ENCODE measurements around the gene ZBTB21.

The ZBTB21 gene

DNA sequence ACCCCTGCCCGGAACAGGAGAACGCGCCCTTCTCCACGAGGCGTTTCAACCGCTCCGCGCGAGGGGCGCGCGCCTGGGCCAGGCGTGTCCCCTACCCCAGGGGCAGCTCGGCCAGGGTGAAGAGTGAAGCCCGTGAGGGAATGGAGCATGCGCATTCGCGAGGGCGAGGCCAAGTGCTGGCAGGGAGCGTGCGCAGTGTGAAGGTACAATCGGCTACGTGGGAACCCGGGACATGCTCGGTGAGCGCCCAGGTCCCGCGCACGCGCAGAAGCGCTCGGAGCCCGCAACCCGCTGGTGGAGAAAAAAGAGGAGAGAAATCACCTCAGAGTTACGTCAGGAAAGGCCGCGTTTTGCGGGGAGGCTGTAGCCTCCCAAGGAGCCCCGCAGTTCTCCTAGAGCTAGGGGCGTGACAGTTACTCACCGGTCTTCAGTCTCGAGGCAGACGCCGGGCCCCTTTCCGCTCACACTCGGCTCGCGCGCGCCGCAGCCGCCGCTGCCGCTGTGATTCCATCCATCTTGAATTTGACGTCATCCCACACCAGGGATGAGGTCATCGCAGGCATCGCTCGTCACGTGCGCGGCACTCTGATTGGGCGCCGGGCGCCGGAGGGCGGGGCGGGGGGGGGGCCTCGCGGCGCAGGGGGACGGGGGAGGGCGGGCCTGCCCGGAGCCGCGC is at the start of gene ZBTB21:
ZBTB21 (minus strand) TSS at position 530 of the 676 bp plus-strand sequence. CDS start 16,265 bp downstream, outside the sequence.
- DNase-seq (ENCODE audit: low read depth in 2 of 2) = peak; percentile 95

DNA sequence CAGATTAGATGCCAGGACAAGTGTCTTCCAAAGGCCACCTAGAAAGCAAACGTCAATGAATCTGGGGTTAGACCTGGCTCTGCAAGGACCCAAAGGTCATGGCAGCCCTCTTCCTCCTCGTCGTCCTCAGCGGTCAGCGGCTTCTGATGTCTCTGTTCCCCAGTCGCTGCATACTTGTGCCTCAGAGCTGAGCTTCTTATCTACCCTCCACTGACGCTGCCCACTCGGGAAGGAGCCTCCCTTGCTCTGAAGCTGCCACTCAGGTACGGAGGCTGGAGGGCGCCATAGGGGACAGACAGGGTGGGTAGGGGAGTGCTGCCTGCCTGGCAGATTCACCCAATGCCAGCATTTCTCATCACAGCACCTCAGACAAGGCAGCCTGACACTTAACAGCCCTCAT is 49.6 kb upstream of the ZBTB21 start:
- no peak for DNase-seq (ENCODE audit: low read depth in 2 of 2)

DNA sequence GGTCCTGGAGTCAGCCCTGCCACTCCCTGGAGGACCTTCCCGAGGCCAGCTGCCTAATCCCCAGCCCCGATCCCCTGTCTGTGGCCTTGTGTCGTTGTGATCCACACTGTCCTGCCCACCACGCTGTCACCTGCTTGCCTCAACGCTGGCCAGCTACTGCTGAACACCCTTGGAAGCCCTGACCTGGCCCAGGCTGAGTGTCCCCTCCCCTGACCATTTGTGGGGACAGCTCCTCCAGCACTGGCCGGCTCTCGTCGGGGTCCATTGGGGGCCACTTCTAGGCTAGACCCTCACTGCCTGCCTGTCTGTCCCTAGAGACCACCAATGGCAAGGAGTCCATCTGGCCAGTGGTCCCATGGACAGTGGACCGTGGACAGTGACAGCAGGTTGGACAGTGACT is 49.0 kb upstream of the ZBTB21 start:
- DNase-seq (ENCODE audit: low read depth in 2 of 2) = no peak

DNA sequence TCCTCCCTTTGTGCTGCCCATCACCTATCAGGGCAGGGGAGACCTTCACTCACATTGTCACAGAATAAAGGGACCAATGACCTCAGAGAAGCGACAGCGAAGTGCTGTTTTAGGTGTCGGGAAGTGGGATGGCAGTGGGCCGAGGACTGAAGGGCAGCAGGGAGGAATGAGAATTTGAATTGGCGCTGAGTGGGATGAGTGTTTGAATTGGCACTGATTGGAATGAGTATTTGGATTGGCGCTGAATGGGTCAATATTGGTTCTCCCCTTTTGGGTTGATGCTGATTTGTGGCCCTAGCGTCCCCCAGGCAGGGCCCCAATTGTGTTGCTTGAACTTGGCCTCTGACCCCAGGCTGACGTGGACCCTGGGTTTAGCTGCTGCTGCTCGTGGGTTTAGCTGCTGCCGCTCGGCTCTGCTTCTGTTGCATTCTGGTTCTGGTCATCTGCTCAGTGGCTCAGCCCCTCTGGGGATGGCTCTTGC is 48.5 kb upstream of the ZBTB21 start:
- no peak for DNase-seq (ENCODE audit: low read depth in 2 of 2)

DNA sequence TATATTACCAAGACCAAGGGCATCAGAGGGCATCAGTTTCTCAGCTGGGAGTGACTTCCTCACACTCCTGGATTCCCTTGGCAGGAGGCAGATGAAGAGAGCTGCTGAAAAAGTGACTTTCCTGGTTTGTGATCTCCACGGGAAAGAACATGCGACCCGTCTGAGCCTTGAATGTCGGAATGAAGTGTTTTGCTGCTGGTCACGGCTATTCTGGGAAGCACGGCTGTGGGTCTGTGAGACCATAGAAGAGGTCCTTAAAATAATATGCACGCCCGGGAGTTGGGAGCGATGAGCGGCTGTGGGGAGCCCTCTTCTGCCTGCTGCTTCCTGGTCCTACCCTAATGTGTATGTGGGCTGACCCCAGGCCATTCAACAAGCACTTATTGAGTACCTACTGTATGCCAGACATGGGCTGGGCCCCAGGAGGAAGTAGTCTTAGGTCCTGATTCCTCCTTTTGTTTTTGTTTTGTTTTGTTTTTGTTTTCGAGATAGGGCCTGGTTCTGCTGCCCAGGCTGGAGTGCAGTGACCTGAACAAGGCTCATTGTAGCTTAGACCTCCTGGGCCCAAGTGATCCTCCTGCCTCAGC is 47.8 kb upstream of the ZBTB21 start:
- DNase-seq (ENCODE audit: low read depth in 2 of 2) = no peak

DNA sequence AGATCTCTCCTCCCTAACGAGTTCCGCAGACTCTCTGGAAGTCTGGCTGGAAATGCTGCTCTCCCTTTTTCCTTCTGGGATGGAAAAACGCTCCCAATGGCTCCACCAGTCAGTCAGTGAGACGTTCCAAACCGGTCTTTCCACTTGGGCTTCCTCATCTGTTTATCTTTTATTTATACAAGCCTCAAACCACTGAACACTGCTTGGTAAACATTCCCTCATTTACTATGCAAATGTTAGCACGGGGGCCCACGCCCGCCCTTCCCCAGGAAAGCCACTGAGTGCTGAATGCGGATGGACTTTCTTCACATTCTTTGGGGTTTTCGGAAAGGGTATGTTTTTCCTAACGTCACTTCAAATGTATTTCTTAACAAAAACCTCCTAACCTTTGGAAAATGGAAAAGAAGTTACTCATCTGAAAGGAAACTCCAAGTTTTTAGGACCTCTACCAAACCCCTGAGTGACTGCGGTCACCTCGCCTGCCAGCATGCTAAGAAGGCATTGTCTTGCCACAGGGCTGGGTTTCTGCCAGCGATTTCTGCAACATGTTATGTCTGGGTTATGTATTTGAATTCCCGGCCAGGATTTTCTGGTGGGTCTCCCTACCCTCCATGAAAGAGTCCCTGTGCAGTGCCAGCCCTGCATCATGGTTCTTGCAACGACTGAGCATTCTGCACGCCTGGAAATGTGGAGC is 47.0 kb upstream of the ZBTB21 start:
- peak in 1 of 2 experiments; percentile 27 for DNase-seq (ENCODE audit: low read depth in 2 of 2)

DNA sequence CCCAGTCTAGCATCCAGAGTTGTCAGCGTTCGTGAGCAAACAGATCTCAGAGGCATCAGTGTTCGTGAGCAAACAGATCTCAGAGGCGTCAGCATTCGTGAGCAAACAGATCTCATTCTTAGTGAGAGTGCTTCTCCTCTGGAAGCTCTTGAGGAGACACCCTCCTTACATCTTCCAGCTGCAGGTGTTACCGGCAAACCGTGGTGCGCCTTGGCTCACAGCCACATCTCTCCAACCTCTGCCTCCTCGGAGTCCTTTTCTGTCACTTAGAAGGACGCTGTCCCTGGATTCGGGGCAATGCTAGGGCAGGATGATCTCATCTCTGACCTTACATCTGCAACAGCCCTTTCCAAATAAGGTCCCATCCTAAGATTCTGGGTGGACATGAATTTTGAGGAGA is 46.3 kb upstream of the ZBTB21 start:
- DNase-seq (ENCODE audit: low read depth in 2 of 2) = no peak

DNA sequence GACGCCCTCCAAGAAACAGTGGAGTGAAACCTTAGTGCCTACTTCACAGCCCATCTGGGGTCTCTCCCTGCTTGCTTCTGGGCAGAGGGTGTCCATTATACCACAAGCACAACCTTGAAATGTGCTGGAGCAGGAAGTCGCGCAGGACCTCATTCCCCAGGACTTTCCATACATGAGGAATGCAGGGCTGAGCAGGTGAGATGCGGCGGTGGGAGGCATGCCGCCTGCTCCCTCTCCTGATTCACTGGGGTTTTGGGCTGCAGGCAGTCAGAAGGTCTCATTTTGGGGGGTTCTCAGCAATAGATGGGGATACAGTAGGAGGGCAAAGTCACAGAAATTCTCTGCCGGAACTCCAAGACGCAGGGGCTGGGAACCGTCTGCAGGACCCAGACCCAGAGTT is 45.3 kb upstream of the ZBTB21 start:
- DNase-seq (ENCODE audit: low read depth in 2 of 2) = no peak

DNA sequence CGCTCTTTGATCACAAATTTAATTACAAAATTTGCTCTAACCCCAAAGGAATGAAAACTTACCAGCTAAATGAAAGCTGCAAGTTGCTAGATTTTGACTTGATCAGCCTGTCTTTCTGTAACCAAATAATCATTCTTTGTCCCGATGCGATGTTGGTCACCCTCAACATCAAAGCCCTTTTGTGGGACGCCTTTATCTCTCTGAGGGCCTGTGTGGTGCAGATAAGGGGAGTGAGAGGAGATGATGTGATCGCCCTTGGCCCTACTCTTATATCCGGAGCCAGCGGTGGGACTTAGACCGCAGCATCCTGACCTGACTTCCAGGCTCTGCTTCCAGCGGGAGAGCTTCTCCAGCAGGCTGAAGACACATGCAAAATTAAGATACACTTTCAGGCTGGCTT is 41.6 kb upstream of the ZBTB21 start:
- no peak for DNase-seq (ENCODE audit: low read depth in 2 of 2)

DNA sequence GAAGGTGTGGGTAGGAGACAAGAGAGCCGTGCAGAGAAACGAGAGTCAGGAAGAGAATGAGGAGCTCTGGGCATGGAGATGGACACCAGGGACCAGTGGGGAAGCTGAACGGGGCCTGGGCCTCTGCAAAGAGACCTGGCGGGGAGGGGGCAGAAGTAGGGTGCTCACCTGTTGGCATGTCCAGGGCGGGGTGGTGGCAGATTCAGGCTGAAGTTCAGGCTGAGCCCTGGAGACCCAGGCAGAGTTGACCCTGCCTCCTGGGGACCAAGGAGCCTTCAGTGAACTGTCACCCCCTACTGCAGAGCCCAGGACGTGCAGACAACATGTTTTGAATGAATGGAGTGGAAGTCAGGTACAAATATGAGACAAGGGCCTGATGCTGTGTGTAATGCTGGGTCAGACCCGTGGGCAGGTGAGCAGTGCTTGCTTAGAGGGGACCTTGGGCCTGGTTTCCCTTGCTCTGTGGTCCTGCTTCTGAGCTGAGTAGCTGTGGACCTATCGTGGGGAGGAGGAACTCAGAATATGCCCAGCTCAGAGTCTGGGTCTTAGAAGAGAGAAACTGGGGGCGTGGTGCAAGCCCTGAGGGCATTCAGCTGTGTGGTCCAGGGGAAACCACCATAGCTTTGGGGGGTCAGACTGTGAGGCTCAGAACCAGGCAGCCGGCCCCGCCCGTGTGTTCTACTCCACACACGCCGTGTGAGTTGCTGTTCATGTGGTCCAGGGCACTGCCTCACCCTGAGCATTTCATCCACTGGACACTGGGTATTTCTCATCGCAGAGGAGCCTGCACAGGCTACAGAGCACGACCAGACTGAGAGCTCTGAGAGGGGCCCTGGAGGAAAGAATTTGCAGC is 39.6 kb upstream of the ZBTB21 start:
- DNase-seq (ENCODE audit: low read depth in 2 of 2) = no peak

DNA sequence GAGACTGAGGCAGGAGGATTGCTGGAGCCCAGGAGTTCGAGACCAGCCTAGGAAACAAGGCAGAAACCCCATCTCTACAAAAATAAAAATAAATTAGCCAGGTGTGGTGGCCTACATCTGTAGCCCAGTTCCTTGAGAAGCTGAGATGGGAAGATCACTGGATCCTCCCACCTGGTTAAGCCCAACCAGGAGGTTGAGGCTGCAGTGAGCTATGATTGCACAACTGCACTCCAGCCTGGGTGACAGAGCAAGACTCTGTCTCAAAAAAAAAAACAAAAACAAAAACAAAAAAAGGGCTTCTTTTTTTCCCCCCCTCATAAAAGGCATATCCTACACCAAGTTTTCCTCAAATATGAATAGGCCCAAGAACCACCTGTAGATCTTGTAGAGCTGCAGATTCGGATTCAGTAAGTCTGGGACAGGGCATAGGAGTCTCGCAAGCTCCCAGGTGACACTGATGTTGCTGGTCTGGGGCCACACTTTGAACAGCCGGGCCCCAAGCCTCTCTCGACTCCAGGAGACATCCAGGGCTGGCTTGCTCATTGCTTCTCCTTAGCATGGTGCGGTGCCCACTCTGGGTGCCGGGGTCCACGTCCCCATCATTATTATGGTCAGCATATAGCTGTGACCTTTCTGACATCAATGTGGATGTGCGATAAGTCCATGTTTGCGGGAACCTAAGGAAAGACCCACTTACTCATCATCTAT is 38.9 kb upstream of the ZBTB21 start:
- DNase-seq (ENCODE audit: low read depth in 2 of 2) = no peak

DNA sequence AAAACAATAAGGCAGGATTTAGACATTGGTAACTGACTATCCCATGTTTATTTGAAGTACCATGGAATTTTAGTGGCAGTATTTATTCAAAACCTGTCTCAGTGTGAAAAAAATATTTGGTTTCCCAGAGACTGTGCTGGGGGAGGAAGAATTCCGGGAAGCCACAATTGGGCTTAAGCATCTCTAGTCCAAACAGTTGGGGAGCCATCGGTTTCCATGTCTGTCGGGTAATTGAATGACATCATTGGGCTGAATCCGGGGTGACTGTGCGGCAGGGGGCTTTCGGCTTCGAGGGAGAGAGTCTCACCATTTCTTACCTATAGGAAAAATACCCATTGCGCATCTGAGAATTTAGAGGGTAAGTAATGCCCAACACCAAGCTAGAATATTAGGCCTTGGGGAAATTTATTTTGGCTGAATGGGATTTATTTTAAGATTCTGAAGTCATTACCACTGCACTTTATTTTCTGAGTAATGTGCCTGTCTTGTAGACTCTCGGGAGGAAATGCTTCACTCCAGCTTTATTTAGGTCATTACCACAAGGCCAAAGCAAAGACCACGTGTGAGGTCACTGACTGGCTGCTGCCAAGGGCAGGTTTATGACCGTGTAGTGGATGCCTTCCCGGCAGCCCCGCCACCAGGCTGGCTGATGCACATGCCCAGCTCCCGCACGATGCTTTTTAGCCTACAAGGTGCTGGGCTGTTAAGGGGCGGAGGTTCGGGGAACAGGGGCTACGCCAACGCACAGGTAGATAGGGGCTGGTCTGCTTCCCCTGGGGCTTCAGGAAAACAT is 37.9 kb upstream of the ZBTB21 start:
- DNase-seq (ENCODE audit: low read depth in 2 of 2) = peak; percentile 52 to 53

DNA sequence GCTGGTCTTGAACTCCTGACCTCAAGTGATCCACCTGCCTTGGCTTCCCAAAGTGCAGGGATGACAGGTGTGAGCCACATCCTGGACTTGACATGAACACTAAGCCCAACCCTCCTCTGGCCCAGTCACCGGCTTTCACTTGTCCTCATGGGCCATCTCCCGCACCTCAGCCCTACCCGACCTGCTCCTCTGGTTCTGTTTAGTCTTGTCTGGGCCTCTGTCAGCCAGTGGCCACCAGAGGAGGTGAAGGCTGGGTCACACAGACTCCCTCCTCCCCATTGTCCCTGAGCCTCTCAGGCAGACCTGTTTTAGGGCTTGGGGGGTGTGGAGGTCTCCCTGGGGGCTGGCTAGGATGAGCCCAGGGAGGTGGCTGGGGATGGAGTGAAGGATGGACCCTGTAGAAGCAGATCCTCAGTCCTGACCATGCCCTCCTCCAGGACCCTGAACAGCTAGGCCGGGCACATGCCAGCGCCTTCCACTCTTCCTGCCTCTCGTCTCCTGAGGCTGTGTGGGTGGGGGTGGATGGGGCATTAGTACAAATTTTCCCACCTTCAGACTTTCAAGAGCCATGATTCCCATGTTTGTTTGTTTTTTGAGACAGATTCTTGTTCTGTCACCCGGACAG is 34.8 kb upstream of the ZBTB21 start:
- no peak for DNase-seq (ENCODE audit: low read depth in 2 of 2)

DNA sequence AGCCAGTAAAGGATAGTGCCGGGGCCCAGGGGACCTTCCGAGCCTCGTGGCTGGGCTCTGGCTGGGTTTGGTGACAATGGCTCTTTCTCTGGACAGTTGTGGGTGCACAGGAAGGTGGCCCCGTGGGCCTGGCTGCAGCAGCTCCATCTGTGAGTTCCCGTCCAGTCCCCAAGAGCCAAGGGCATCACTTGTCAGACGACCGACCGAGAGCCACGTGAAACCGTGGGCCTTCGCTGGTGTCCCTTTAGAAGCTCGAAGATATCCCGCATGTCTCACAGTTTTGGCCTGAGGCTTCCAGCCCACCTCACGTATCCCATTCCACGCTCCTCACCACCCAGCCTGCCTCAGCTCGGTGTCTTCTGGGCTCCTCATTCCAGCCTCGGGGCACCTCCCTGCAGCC is 33.8 kb upstream of the ZBTB21 start:
- DNase-seq (ENCODE audit: low read depth in 2 of 2) = no peak

DNA sequence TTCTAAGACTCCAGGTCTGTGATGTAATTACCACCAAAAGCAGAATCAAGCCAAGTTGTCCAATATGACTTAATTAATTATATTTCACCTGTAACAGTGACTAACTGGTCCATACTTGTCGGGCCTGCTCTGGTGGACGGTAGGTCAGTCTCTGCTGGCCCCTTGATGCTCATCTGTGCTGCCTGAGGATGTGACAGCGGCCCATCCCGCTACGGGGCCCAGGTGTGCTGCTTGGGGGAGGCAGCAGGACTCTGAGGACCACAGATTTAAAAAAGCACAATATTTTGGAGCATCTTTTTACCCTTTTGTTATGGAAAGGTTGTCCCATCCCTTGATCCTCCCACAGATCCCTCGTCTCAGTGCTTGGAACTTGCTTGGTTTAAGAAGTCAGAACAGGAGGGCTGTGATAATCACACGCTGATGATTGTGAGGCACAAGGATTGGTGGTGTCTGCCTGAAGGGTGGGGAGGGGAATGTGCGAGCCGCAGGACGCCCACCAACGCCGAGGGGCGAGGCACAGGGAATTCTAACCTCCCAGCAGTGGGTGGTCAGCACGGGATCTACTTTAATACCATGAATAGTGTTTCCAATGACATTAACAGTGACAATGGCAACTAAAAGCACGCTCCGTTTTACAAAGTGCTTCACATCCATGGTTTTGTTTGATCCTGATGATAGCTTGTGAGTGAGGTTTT is 33.2 kb upstream of the ZBTB21 start:
- no peak for DNase-seq (ENCODE audit: low read depth in 2 of 2)

DNA sequence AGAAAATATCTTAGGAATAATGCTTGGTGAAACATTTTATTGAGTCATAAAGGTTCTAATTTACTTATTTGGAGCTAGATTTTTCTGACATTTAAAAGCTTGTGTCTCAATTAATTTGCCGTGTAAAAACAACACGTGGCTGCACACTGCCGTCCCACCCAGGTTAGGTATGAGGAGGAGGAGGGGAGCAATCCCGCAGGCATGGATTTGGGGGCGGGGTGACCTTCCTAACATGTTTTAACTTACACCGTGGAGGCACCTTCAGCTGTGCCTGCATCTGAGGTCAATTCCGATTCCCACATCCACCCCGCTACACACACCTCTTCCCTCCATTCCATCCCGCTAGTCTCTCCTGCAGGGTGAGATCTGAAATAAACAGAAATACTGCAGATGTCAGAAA is 32.5 kb upstream of the ZBTB21 start:
- no peak for DNase-seq (ENCODE audit: low read depth in 2 of 2)

DNA sequence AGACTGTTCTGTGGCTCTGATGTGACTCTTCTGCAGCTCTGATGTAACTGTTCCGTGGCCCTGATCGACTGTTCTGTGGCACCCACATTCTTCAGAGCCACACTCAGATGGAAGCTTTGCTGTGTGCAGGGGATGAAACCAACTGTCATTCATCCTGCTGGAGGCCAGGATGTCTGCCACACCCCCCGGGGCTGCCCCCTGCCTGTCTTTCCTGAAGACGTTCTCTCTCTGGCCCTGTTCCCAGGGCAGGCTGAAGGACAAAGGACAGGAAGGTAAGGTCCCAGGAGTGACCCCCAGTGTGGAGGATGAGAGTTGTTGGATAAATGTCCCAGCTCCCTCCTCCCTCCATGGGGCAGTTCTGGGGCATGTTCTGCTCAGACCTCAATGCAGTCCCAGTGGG is 31.6 kb upstream of the ZBTB21 start:
- no peak for DNase-seq (ENCODE audit: low read depth in 2 of 2)

DNA sequence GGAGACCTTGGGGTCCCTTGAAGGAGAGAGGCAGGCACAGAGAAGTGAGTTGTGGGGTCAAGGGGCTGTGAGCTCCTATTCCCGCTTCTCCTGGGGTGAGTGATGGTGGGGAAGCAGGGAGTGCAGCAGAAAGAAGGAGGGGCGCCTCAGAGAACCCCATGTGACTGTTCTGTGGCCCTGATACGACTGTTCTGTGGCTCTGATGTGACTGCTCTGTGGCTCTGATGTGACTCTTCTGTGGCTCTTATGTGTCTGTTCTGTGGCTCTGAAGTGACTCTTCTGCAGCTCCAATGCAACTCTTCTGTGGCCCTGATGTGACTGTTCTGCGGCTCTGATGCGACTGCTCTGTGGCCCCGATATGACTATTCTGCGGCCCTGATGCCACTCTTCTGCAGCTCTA is 31.1 kb upstream of the ZBTB21 start:
- DNase-seq (ENCODE audit: low read depth in 2 of 2) = no peak

DNA sequence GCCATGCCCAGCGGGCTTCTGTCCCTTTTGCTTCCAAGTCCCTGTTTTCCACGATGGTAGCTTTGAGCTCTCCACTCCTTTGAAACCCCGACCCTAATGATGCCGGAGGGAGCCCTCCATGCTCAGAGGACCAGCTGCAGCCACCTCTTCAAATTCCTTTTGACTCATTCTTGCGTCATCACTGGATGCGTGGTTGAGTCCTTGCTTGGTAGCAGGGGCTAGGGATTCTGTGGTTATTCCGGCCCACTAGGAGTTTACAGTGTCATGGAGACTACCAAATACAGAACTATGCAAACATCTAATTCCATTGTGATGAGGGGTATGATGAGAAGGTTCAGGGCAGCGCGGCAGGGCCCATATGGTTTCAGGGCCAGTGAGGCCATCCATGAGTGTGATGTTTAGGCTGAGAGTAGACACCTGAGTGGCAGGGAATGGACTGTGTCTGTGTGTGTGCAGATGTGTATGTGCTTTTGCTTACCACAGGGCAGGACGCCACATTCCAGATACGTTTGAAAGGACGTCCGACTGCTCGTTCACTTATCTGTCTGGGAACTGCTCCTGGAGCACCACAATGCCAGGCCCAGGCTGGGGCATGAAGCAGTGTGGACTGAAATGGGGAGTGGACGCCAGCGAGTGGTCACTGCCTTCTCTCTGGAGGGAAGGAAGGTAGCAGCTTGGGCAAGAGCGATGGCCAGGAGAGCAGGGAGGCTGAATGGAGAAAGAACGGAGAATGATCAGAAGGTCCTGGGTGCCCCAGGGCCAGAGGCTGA is 30.4 kb upstream of the ZBTB21 start:
- peak; percentile 100 for DNase-seq (ENCODE audit: low read depth in 2 of 2)

Measured in fibroblast of skin of left quadriceps (primary cell).